GM18868 (cell line): ENCODE measurements around the gene ASTN2.

ENCODE experiments used
- ATAC-seq: cut with Tn5 transposase; IDR thresholded peaks from one replicate; pipeline ENCODE4 v1.9.1; 2021; ENCODE audit warnings: mild to moderate bottlenecking, moderate library complexity; ENCODE audit not compliant: unreplicated experiment

The ASTN2 gene

GRCh38 chr9:117180896-117181445 is 233.9 kb downstream of the ASTN2 start:
- no peak for ATAC-seq

- ATAC-seq: no peak
These were observed 236.1 kb downstream of the ASTN2 start for GRCh38 chr9:117178596-117179375.

GRCh38 chr9:117170567-117170966 is 244.3 kb downstream of the ASTN2 start:
- no peak for ATAC-seq

DNA sequence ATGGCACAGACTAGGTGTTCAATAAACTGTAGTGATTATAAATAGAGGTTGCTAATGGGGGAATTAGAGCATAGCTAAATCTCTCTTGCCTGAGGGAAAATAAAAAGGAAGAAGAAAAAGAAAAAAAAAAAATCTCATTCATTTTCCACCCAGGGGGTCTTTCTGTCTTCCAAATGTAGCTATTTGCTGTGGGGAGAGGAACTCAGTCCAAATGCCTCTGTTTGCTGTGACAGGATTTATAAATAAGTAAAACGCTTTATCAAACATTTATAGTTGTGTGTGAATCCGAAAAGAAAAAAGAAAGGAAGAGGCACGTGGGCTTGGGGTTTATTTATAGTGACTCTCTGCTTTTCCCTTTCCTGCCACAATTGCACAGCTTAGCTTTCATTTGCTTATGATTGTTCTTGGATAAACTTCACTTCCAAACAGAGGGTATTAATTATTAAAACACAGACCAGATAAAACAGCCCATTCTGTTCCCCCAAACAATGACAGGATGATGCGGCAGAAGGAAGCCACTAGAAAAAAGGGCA is 245.7 kb downstream of the ASTN2 start:
- no peak for ATAC-seq

DNA sequence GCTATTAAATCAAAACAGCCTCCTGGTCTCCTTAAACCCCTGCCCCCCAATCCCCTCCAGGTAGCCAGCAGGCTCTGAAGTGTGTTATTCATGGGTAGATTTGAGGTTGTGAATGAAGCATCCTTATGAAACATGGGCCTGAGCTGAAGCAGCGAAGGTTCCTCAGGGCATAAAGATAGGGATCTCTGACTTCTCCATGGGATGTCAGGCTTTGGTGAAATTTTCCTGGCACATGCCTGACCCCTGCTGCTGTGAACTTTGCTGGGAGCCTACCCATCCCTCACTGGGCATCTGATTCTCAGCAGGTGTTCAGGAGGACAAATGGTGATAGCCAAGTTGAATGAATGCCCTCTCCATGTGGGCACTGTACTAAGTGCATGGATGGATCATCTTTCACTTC is 250.3 kb downstream of the ASTN2 start:
- no peak for ATAC-seq

DNA sequence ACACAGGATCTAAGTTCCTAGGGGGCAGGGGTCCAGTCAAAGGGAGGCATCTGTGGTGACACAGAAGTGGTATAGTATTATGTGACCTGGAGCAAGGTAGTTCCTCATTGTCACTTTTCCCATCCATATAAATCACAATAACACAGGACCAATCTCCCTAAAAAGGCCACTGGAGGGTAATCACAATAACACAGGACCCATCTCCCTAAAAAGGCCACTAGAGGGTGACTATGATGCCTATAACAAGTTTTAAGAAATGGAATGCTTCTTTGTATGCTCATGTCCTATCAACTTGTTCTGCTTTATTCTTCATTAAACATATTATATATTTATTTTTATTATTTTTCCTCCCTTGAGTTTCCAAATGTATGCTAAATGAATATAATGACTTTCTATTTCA is 254.6 kb downstream of the ASTN2 start:
- no peak for ATAC-seq

- no peak for ATAC-seq
These were observed 257.9 kb downstream of the ASTN2 start for GRCh38 chr9:117156771-117157535.

DNA sequence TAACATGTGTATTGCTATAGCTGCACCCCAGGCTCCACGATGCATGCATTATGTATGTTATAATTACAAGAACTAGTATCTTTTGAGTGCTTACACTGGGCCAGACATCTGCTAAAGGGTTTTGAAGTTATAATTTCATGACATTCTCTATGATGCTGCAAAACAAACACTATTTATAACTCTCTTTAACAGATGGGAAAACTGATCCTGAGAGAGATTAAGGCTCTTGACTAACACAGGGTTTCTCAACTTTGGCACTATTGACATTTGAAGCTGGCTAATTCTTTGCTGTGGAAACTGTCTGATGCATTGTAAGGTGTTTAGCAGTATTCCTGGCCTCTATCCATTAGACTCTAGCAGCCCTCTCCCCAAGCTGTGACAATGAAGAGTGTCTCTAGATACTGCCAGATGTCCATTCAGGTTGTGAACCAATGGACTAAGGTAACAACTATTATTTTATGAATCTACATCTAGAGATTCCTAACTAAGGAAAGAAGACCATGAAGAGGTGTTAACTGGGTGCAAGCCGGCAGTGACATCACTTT is 258.6 kb downstream of the ASTN2 start:
- ATAC-seq: no peak

DNA sequence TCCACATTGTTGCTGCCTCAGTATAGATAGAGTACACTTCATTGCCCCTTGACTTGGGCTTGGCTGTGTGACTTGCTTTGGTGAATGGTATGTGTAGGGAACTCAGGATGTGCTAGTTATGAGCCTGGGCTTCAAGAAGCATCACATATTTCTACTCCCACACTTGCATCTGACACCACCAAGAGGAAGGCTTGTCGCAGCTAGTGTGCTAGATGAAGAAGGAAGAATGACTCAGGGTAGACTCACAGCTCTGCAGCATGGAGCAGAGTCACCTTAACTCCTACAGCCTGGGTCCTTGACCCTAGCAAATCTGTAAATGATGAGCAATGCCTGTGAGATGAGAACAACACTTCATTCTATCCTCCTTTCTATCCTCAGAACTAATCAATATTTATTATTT is 261.8 kb downstream of the ASTN2 start:
- ATAC-seq: no peak

DNA sequence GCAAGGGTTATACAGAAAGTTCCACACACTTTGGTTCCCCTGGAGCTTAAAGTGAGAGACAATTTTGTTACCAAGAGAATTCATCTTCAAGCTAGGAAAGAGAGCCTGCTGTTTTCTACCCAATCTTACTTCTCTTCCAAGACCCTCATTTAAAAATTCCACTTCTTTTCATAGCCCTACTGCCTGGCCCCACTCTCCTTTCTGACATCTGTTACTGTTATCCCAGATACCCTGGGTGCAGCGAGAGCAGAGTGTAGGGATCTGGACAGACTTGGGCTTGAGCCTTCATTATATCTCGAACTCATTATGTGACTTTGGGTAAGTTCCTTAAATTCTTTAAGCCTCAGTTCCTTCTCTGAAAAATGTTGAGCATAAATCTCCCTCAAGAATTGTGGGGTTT is 263.1 kb downstream of the ASTN2 start:
- ATAC-seq: no peak

DNA sequence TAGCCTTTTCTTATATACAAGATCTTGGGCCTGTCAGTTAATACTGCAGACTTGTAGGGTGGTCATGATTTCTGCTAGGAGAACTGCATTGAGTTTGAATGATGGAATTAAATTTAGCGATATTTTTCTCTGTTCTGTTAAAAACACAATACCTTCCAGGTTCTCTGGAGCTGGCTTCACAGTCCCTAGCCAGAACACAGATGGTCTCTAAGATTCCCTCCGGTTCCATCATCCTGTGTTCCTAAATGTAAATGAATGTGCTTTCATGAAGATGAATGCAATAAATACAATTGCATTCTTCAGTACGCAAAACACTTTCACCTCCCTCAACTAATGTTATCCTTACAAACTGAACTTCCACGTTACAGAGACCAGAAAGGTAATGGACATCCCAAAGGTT is 264.9 kb downstream of the ASTN2 start:
- no peak for ATAC-seq

GRCh38 chr9:117145811-117146490 is 268.9 kb downstream of the ASTN2 start:
- no peak for ATAC-seq

GRCh38 chr9:117145081-117145480 is 269.8 kb downstream of the ASTN2 start:
- ATAC-seq: no peak

DNA sequence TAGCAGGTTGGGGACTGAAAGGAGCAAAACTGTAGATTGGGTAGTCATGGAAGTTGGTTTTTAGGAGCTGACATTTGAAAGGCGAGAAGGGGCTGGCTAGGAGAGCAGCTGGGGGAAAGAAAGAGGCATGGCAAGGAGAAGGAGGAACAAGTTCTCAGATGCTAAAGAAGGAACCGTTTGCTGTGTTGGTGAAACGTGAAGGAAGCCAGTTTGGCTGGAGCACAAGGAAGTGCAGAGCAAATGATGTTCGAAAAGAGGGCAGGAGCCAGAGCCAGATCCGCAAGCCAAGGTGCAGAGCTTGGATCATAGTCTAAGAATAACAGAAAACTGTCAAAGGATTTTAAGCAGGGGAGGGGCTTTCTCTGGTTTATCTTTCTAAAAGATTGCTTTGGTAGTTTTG is 276.6 kb downstream of the ASTN2 start:
- ATAC-seq: no peak

DNA sequence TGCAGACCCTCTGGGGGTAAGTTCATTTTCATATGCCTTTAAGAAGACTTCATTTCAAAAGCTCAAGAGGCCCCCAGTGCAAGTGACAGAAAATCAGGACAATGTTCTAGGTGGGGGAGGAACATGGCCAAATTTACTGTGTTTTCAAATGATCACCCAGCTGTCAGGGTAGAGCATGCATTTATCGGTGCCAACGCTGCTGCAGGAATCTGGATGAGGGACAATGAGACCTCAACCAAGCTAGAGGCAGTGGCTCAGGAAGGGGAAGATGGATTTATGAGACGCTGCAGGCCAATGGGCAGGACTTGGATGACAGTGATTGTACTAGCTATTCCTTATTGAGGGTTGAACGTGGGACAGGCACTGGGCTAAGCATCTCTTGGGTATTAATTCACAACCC is 278.4 kb downstream of the ASTN2 start:
- ATAC-seq: no peak

DNA sequence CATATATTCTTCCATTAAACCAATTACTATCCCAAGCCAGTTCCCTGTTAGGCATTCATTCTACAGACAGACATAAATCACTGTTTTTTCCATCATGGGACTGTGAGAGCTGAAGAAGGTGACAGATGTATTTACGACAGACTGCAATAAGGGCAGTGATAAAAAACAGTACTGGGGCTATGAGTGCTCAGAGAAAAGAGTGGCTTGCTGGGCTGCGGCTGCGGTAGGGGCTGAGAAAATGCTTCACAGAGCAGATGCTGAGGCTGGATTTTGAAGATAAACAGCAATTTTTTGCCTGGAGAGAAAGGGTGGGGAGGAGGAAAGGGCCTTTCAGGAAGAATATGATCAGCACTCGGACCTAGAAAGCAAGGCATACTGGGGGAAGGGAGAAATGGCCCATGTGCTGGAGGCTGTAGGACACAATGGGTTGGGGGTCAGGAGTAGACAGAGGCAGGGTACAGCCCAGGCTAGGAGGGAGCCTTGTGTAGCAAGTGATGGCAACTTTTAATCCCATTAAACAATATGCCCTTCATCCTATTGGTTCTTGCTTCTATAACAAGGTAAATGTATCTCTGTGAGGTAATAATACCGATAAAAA is 279.3 kb downstream of the ASTN2 start:
- ATAC-seq: no peak

DNA sequence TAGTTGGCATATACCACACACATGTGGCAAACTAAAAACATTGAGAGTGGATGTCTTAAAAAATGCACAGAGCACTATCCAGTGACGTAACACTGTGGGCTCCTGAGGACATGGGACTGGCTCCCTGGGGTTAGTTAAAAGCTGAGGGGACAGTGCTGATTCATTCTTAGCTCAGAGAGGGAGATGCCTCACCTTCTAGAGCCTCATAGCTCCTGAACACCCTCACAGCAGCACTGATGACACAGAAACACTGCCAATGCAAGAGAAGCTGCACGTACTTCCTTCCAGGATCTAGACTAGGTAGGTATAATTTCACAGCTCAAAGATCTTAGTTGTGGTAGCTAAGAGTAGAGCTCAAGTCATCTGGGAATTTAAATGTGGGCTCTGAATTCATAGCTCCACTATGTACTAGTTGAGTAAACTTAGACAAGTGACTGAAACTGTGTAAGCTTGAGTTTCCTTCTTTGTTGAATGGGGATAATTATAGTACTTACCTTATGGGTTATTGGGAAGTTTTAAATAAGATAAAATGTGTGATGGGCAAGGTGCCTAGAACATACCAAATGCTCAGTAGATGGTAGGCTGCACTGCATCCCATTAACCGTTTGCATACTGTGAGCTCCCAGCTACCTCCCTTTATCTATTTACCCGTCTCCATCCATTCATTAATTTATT is 279.9 kb downstream of the ASTN2 start:
- ATAC-seq: no peak

- no peak for ATAC-seq
These were observed 288.0 kb downstream of the ASTN2 start for GRCh38 chr9:117126871-117127270.

DNA sequence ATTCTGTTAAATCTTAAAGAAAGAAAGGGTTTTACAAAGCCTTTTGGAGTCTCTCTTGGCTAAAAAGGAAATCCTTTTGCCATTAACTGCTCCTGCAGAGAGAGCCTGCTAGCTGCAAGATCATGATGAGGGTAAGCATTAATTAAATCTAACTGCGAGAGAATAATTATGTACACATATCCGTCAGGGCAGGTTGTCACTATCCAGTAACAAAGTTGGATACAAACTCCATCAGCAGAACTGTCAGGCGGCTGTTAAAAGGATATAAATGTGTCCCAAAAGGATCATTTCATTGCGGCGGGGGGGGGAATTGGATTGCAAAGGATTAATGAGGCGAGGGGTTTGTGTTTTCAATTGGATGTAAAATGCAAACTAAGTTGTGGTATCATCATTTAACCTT is 289.3 kb downstream of the ASTN2 start:
- ATAC-seq: no peak

- no peak for ATAC-seq
These were observed 291.1 kb downstream of the ASTN2 start for GRCh38 chr9:117123729-117124128.
